ENCODE measurements around the gene TMEM217.

DNA sequence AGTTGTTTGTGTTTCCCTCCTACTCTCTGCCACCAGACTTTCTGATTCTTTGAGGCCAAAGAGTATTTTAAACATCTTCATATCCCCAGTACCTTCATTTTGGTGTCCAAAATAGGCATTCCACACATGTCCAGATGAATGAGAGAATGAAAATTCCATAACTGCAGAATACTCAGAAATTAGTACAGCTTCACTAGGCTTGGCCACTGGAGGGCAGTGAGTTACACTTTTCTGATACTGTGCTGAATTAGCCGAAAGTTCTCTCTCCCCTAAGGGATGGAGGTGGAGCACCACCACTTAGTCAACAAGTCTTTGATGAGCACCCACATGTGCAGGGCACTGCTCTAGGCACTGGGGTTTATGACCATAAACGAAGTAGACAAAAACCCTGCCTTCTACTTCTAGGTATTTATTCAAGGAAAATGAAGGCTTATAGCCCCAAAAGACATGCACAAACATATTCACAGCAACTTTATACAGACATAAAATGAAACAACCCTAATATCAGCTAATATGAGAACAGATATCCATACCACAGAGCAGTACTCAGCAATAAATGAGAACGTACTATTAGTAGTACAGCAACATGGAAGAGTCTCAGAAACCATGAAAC lies 46.1 kb upstream of the TMEM217 start:
- TF ChIP-seq ZNF292 (tag by site-specific recombination; IDR thresholded peaks at IDR 0.05; ENCODE audit: borderline replicate concordance, low read depth) (no peak), ZNF768 (tag by site-specific recombination; IDR thresholded peaks at IDR 0.05) (no peak), ZNF266 (tag by site-specific recombination; IDR thresholded peaks at IDR 0.05; ENCODE audit: low read depth) (no peak), ZNF843 (tag by site-specific recombination; IDR thresholded peaks at IDR 0.05) (no peak), ZNF548 (tag by site-specific recombination; IDR thresholded peaks at IDR 0.05) (no peak), ZFP69B (tag by site-specific recombination; IDR thresholded peaks at IDR 0.05) (no peak), ZBTB21 (tag by site-specific recombination; IDR thresholded peaks at IDR 0.05) (no peak), ZNF274 (IDR thresholded peaks at IDR 0.05; ENCODE audit: low read length) (no peak), ZNF274 (tag by site-specific recombination; IDR thresholded peaks at IDR 0.05; ENCODE audit: borderline replicate concordance) (no peak), ZNF133 (tag by site-specific recombination; IDR thresholded peaks at IDR 0.05) (no peak), ZNF629 (tag by site-specific recombination; IDR thresholded peaks at IDR 0.05) (no peak), HOXA7 (CRISPR knock-in tag; IDR thresholded peaks at IDR 0.05; ENCODE audit: borderline replicate concordance) (no peak)
- TF ChIP-seq, protein P1, sequence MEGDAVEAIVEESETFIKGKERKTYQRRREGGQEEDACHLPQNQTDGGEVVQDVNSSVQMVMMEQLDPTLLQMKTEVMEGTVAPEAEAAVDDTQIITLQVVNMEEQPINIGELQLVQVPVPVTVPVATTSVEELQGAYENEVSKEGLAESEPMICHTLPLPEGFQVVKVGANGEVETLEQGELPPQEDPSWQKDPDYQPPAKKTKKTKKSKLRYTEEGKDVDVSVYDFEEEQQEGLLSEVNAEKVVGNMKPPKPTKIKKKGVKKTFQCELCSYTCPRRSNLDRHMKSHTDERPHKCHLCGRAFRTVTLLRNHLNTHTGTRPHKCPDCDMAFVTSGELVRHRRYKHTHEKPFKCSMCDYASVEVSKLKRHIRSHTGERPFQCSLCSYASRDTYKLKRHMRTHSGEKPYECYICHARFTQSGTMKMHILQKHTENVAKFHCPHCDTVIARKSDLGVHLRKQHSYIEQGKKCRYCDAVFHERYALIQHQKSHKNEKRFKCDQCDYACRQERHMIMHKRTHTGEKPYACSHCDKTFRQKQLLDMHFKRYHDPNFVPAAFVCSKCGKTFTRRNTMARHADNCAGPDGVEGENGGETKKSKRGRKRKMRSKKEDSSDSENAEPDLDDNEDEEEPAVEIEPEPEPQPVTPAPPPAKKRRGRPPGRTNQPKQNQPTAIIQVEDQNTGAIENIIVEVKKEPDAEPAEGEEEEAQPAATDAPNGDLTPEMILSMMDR (tag by site-specific recombination; IDR thresholded peaks at IDR 0.05), result peak; percentile 61; the same call in 1 of the 2 replicates
- TF ChIP-seq, protein P2, sequence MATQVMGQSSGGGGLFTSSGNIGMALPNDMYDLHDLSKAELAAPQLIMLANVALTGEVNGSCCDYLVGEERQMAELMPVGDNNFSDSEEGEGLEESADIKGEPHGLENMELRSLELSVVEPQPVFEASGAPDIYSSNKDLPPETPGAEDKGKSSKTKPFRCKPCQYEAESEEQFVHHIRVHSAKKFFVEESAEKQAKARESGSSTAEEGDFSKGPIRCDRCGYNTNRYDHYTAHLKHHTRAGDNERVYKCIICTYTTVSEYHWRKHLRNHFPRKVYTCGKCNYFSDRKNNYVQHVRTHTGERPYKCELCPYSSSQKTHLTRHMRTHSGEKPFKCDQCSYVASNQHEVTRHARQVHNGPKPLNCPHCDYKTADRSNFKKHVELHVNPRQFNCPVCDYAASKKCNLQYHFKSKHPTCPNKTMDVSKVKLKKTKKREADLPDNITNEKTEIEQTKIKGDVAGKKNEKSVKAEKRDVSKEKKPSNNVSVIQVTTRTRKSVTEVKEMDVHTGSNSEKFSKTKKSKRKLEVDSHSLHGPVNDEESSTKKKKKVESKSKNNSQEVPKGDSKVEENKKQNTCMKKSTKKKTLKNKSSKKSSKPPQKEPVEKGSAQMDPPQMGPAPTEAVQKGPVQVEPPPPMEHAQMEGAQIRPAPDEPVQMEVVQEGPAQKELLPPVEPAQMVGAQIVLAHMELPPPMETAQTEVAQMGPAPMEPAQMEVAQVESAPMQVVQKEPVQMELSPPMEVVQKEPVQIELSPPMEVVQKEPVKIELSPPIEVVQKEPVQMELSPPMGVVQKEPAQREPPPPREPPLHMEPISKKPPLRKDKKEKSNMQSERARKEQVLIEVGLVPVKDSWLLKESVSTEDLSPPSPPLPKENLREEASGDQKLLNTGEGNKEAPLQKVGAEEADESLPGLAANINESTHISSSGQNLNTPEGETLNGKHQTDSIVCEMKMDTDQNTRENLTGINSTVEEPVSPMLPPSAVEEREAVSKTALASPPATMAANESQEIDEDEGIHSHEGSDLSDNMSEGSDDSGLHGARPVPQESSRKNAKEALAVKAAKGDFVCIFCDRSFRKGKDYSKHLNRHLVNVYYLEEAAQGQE (tag by site-specific recombination; IDR thresholded peaks at IDR 0.05), result no peak
- TF ChIP-seq, protein P3, sequence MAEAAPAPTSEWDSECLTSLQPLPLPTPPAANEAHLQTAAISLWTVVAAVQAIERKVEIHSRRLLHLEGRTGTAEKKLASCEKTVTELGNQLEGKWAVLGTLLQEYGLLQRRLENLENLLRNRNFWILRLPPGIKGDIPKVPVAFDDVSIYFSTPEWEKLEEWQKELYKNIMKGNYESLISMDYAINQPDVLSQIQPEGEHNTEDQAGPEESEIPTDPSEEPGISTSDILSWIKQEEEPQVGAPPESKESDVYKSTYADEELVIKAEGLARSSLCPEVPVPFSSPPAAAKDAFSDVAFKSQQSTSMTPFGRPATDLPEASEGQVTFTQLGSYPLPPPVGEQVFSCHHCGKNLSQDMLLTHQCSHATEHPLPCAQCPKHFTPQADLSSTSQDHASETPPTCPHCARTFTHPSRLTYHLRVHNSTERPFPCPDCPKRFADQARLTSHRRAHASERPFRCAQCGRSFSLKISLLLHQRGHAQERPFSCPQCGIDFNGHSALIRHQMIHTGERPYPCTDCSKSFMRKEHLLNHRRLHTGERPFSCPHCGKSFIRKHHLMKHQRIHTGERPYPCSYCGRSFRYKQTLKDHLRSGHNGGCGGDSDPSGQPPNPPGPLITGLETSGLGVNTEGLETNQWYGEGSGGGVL (tag by site-specific recombination; IDR thresholded peaks at IDR 0.05), result no peak
